ENCODE measurements around the gene LY86. TPM values are rescaled to one million over a fixed set of nuclear protein-coding genes. Genes with fewer than 3 reads are reported as not detected.

LY86 gene
- total and polyA plus RNA-seq, 2 of the 13 experiments (the other 11 are each of a cell fraction or from before 2014, with no cell fraction given) = not detected

DNA sequence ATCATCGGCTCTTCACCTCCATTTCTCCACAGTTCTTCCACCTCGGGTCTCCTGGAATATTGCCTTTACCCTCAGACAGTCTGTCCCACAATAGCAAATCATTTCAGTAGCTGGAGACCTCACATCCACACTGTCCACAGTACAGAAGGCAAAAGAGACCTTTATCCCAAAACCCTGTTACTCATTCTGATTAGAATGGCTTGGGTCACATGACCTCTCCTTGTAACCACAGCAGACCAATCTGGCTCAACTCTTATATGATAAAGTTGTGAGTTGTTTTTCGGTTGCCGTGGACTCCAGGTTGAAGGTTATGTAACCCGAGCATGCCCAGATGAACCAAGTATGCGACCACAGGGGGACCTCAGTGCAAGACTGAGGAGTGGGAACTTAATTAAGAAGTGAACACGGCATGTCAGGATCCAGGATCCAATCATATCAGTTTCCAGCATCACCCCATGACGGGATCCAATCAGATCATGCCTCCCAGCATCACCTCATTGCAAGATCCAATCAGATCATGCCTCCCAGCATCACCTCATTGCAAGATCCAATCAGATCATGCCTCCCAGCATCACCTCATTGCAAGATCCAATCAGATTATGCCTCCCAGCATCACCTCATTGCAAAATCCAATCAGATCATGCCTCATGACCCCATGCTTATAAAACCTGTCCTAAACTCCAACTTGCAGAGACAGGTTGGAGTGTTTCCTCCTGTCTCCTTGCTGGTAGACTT lies 68.7 kb downstream of the LY86 start (continued):
- TF ChIP-seq SRY (CRISPR knock-in tag; IDR thresholded peaks at IDR 0.05) = no peak
- TF ChIP-seq ZNF678 (CRISPR knock-in tag; IDR thresholded peaks at IDR 0.05) = no peak
- TF ChIP-seq ZFP1 (CRISPR knock-in tag; IDR thresholded peaks at IDR 0.05) = no peak

DNA sequence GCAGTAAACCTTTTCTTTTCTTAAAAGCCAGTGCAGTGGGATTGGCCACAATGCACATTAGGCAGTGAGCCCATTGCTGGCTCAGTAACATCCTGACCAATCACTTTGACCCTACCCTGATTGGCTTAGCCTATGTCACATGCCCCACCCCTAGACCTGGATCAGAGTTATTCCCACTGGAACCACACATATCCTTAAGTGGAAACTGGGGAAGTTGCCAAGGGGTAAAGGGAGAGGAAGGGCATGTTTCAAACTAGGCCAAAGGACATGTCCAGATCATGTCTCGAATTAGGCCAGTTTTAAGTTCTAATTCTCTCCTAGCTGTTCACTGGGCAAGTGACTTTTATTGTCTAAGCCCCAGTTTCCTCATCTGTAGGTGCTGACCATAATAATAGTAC lies 69.3 kb downstream of the LY86 start:
- no peaks in the 10 kb centered on the region for H3K36me3 ChIP-seq (replicated peaks in 1 of 2; ENCODE audit: control insufficient read depth in 1 of 2, insufficient read depth in 2 of 2, low read length in 2 of 2)
- H3K4me1 ChIP-seq (ENCODE audit: insufficient read depth, low read length) = no peaks in the 10 kb centered on the region
- H3K4me3 ChIP-seq (replicated peaks in 1 of 3; ENCODE audit: insufficient read depth in 1 of 3, low read depth in 2 of 3, low read length in 3 of 3) = no peak overlapping the region
- H3K27ac ChIP-seq (ENCODE audit: extremely low read length, insufficient read depth, low read length) = no peak overlapping the region
- POLR2A ChIA-PET = no interaction called here
- in situ Hi-C loops (cut with HindIII; ENCODE audit: extremely low pct_ligation_motif_present, low pct_unique_long_range_greater_than_20kb) = no loop called here
- no peaks in the 10 kb centered on the region for H3K9me3 ChIP-seq (ENCODE audit: low read length)
- DNase-seq (ENCODE audit: low spot score) = no peak
- no TSS peak for BruUV-seq (replicated peaks)
- ATAC-seq = no peak
- H3K4me2 ChIP-seq (ENCODE audit: low read depth, low read length) = no peak overlapping the region
- WGBS (ENCODE audit: low lambda C conversion rate) = 0% methylated on average over 1 of the region's 1 CpG
- TF ChIP-seq IRX3 (CRISPR knock-in tag; IDR thresholded peaks at IDR 0.05; ENCODE audit: borderline replicate concordance, low read depth) (no peak), MBNL3 (CRISPR knock-in tag; conservative IDR thresholded peaks at IDR 0.05) (no peak), ZNF264 (CRISPR knock-in tag; IDR thresholded peaks at IDR 0.05) (no peak), SRSF4 (IDR thresholded peaks at IDR 0.05; ENCODE audit: low read depth, low read length, poor library complexity, severe bottlenecking) (no peak), PRPF4 (IDR thresholded peaks at IDR 0.05; ENCODE audit: low read depth, low read length, poor library complexity, severe bottlenecking) (no peak), NKX3-1 (CRISPR knock-in tag; IDR thresholded peaks at IDR 0.05) (no peak)
- TF ChIP-seq, protein P1, sequence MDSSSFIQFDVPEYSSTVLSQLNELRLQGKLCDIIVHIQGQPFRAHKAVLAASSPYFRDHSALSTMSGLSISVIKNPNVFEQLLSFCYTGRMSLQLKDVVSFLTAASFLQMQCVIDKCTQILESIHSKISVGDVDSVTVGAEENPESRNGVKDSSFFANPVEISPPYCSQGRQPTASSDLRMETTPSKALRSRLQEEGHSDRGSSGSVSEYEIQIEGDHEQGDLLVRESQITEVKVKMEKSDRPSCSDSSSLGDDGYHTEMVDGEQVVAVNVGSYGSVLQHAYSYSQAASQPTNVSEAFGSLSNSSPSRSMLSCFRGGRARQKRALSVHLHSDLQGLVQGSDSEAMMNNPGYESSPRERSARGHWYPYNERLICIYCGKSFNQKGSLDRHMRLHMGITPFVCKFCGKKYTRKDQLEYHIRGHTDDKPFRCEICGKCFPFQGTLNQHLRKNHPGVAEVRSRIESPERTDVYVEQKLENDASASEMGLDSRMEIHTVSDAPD (CRISPR knock-in tag; IDR thresholded peaks at IDR 0.05) = no peak
- TF ChIP-seq, protein P2, sequence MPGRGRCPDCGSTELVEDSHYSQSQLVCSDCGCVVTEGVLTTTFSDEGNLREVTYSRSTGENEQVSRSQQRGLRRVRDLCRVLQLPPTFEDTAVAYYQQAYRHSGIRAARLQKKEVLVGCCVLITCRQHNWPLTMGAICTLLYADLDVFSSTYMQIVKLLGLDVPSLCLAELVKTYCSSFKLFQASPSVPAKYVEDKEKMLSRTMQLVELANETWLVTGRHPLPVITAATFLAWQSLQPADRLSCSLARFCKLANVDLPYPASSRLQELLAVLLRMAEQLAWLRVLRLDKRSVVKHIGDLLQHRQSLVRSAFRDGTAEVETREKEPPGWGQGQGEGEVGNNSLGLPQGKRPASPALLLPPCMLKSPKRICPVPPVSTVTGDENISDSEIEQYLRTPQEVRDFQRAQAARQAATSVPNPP (CRISPR knock-in tag; IDR thresholded peaks at IDR 0.05) = no peak
- H4K20me1 ChIP-seq (ENCODE audit: insufficient read depth, low read length) = no peaks in the 10 kb centered on the region
- FAIRE-seq = no peak
- intact Hi-C loops (cut with micrococcal nuclease; ENCODE audit: unreplicated experiment) = no loop called here
- CTCF ChIA-PET (ENCODE audit: low intra/inter-chr PET ratio, low total read pairs) = no interaction called here
- H3K27me3 ChIP-seq (ENCODE audit: control insufficient read depth in 1 of 2, insufficient read depth in 2 of 2, low read length in 2 of 2) = peaks cover 0 to 5% of the 10 kb centered on the region in 2 experiments; a peak in 2 of 5 replicates
- no peak overlapping the region for H3K9ac ChIP-seq (ENCODE audit: insufficient read depth, low read depth, low read length)
- no peaks in the 10 kb centered on the region for H3K79me2 ChIP-seq (ENCODE audit: insufficient read depth, low read length)
- H2AFZ ChIP-seq (ENCODE audit: low read length) = no peak overlapping the region
